Umbilical cord (tissue), 2 donors: ENCODE measurements around the gene FKBP3. TPM values are rescaled to one million over a fixed set of nuclear protein-coding genes. Genes with fewer than 3 reads are reported as not detected.
"Not testable (repeated sequence)": the region's sequence is repeated elsewhere in the genome, so short reads cannot be mapped to it uniquely, and the experiment has no call there.

Experiments used
- DNase-seq: peaks from one replicate; pipeline ENCODE4 v3.0.0-alpha.2; 2015; ENCODE audit warnings: low spot score
- total RNA-seq: library from RNA; depleted of rRNA; stranded (reverse); fragments of >200 nt; gene quantifications from one replicate; pipeline ENCODE4 v1.2.3, GENCODE V29; 2014; ENCODE audit warnings: low replicate concordance; ENCODE audit not compliant: insufficient read depth

The FKBP3 gene
- total RNA-seq, 1 donor from 2014 or later = 31.3 TPM

- no peak for DNase-seq
Observed at GRCh38 chr14:45112896-45113781, 21.1 kb downstream of the FKBP3 start.

GRCh38 chr14:45104561-45104960 lies 29.7 kb downstream of the FKBP3 start:
- DNase-seq = no peak

GRCh38 chr14:45103806-45104205 lies 30.5 kb downstream of the FKBP3 start:
- no peak for DNase-seq

- DNase-seq = no peak
Observed at GRCh38 chr14:45096218-45096617, 38.1 kb downstream of the FKBP3 start.

DNA sequence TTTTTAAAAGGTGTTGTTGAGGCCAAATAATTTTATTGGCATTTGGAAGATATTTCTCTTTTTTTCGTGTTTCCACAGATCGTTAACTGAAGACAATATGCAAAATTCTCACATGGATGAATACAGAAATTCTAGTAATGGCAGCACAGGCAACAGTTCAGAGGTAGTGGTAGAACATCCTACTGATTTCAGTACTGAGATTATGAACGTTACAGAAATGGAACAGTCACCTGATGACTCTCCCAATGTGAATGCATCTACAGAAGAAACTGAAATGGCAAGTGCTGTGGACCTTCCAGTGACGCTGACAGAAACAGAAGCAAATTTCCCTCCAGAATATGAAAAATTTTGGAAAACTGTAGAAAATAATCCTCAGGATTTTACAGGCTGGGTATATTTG lies 39.1 kb downstream of the FKBP3 start:
- no peak for DNase-seq

GRCh38 chr14:45094275-45094674 lies 40.0 kb downstream of the FKBP3 start:
- no peak for DNase-seq

- no peak for DNase-seq
Observed at GRCh38 chr14:45091710-45092109, 42.6 kb downstream of the FKBP3 start.

DNA sequence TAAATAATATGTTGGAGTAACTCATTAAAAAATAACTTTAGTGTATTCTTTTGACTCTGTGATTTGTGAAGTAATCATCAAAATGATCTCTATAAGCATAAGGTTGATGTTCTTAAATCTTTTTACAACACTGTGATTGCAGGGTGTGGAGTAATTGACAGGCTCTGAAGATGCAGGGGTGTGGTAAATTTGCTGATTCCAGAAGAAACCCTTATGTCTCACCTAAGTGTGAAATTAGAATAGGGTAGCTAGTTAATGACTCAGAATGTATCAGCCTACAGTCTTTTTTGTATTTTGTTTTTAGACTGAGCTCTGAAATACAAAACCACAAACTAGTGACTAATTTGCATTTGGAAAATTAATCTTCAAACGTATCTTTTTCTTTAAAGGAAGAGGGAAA lies 44.5 kb downstream of the FKBP3 start:
- DNase-seq = no peak

- DNase-seq = peak; percentile 59
Observed at GRCh38 chr14:45084946-45085346, 49.3 kb downstream of the FKBP3 start.

DNA sequence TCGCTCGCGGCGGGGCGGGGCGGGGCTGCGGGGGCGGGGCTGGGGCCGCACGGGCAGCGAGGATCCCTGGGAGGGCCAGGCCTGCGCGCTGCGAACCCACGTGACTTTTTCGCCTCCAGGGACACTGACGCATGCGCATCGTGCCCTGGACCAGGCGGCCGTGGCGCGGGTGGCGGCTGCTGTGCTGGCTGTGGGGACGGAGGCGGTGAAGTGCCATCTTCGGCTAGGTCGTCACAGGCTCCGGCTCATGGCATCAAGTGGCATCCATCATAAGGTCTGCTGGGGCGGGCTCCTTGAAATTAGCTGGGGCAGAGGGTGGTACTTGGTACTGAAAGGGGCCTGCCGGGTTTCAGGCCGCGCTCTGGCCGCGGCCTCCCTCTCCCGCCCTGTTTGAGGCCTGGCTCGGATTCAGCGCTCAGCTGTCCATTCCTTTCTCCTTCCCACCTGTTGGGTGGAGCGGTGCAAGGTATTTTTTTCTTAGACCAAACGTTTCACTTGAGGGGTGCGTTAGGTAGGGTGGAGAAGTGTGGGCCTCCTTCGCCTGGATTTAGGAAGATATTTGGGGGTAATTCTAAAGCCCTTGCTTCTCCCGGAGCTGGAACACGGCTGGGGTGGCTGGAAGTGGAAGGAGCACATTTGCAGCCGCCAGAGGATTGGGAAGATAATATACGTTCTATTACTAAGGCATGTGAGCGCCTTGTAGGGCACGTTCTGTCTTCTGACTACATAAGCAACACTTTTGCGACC lies 50.1 kb downstream of the FKBP3 start, which contains the start of gene PRPF39:
Gene PRPF39 (plus strand): TSS at position 141 of the 747 bp plus-strand sequence. CDS start 11,124 bp downstream, outside the sequence.
- peak; percentile 97 for DNase-seq

- DNase-seq = no peak
Observed at GRCh38 chr14:45083617-45083975, 50.7 kb downstream of the FKBP3 start.

DNA sequence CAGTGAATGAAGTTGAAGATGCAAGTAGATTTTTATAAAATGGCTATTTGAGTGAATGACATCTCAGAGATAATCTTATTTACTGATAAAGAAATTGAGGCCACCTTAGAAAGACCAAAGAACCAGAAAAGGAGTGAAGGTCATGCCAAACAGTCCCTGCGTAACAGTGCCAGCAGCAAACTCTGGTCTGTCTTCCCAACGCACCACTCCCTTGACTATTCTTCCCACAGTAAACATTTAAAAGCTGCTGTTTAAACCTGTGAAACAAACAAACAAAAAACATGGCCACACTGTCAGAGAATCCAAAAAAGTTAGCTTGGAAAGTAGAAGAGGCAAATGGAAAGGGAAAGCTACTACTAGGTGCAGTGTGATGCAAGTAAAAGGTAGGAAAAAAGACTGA lies 51.9 kb downstream of the FKBP3 start:
- no peak for DNase-seq

GRCh38 chr14:45081096-45081495 lies 53.2 kb downstream of the FKBP3 start:
- not testable (repeated sequence) for DNase-seq

DNA sequence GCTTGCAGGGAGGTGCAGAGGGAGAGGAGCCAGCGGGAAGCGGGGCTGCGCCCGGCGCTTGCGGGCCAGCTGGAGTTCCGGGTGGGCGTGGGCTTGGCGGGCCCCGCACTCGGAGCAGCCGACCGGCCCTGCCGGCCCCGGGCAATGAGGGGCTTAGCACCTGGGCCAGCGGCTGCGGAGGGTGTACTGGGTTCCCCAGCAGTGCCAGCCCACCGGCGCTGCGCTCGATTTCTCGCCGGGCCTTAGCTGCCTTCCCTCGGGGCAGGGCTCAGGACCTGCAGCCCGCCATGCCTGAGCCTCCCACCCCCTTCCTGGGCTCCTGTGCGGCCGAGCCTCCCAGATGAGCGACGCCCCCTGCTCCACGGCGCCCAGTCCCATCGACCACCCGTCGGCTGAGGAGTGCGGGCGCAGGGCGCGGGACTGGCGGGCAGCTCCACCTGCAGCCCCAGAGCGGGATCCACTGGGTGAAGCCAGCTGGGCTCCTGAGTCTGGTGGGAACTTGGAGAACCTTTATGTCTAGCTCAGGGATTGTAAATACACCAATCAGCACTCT lies 53.8 kb downstream of the FKBP3 start:
- not testable (repeated sequence) for DNase-seq

DNA sequence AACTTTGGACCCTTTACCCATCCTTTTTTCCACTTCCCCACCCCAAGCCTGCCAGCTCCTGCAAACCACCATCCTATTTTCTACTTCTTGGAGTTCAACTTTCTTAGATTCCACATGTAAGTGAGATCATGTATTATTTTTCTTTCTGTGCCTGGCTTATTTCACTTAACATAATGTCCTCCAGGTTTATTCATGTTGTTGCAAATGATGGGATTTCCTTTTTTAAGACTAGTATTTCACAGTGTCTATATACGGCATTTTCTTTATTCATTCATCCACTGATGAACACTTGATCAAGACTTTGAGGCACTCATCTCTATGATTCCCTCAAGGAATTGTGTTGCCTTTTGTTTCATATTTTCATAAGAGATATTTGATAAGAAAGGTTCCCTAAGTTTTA lies 56.0 kb downstream of the FKBP3 start:
- DNase-seq = no peak

DNA sequence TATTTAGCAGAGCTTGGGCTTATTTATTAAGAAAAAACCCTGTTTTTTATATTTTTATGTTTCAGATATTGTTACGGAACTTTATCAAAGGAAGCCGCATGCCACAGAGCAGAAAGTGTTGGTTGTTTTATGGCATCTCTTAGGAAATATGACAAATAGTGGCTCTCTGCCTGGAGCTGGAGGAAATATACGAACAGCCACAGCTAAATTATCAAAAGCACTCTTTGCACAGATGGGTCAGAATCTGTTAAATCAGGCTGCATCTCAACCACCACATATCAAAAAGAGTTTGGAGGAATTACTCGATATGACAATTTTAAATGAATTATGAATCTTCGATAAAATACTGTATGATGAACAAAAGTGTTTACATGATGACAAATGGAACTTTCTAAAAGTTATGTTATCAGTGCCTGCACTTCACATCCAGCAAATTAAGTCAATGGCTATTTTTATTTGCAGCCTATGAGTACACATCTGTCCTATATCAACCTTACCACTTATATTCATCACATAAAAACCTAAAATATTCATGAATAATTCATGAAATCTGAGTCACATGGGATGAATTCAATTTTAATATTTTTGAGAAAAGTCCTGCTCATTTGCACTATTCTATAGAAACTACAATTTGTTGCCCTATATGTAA lies 60.9 kb downstream of the FKBP3 start:
- DNase-seq = no peak

GRCh38 chr14:45072126-45072525 lies 62.2 kb downstream of the FKBP3 start:
- DNase-seq = no peak

DNA sequence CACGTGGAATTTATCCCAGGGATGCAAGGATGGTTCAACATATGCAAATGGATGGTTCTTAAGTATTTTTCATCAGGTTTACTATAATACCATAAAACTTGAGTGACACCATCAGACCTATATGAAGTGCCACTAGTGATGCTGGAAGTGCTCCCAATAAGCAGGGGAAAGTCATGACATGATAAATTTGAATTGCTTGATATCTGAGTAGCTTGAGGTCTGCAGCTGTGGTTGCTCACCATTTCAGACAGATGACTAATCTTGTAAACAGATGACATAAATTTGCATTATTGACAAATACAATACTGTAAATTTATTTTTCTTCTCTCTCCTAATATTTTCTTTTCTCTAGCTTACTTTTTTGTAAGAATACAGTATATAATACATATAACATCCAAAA lies 64.1 kb downstream of the FKBP3 start:
- DNase-seq = no peak

DNA sequence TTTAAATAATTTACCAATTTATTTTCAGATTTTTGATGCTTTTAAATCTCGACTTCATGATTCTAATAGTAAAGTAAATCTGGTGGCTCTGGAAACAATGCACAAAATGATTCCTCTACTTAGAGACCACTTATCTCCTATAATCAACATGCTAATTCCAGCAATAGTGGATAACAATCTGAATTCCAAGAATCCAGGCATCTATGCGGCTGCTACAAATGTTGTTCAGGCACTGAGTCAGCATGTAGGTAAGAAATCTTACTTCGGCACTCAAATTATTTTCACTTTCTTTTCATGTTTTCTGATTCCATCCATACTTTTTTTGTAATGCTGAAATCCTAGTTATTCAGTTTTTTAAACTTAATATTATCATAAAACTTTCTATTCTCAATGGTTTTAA lies 65.9 kb downstream of the FKBP3 start:
- no peak for DNase-seq

- DNase-seq = no peak
Observed at GRCh38 chr14:45066667-45067066, 67.6 kb downstream of the FKBP3 start.

- DNase-seq = no peak
Observed at GRCh38 chr14:45065956-45066355, 68.3 kb downstream of the FKBP3 start.
